Measurements from ENCODE around the gene B3GALT5. TPM values are rescaled to one million over a fixed set of nuclear protein-coding genes. Genes with fewer than 3 reads are reported as not detected.
"Not testable (repeated sequence)": the region's sequence is repeated elsewhere in the genome, so short reads cannot be mapped to it uniquely, and the experiment has no call there.

Gene B3GALT5
- total RNA-seq, 6 experiments from 2014 or later = 0.06 to 0.26 (median 0.09) TPM

DNA sequence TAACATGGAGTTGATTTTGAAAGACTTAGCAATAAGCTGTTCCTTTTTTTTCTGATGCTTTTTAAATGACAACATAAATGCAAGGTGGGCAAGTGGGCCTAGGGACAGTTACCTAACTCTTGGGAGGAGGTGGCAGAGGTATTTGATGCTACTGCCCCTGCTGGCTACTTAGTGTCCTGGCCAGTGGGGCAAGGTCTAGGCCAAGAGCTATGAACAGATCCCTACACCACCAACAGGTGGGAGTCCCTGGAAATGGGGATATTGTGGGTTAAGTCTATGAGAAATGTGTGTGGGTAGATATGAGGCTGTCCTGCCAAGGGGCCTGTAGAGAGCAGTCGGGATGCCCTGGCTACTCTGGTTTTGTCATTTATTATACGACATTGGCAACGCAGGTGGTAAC, 31.3 kb upstream of the B3GALT5 start:
- intact Hi-C loops (cut with DNase I) = no loop called here
- Histone ChIP-seq H3K4me3 (no peak overlapping the region), H3K36me3 (no peaks in the 10 kb centered on the region), H3K4me1 (no peaks in the 10 kb centered on the region), H3K9me3 (no peaks in the 10 kb centered on the region), H3K27ac (no peak overlapping the region), H3K27me3 (peaks cover 0 to 7% of the 10 kb centered on the region in 2 donors)
- TF ChIP-seq CTCF (IDR thresholded peaks at IDR 0.05) = no peak
- TF ChIP-seq POLR2A (IDR thresholded peaks at IDR 0.05) = no peak
- 75% methylated on average over 3 of the region's 3 CpGs for WGBS (ENCODE audit: insufficient coverage, low coverage, low lambda C conversion rate, missing lambda C conversion rate)
- no peak for DNase-seq
- no peak for ATAC-seq

- no peak for DNase-seq
- Histone ChIP-seq H3K4me1 (no peaks in the 10 kb centered on the region), H3K4me3 (no peak overlapping the region), H3K9me3 (no peaks in the 10 kb centered on the region), H3K36me3 (no peaks in the 10 kb centered on the region), H3K27ac (no peak overlapping the region), H3K27me3 (peaks cover 0 to 7% of the 10 kb centered on the region in 2 donors)
- WGBS (ENCODE audit: insufficient coverage, low coverage, low lambda C conversion rate, missing lambda C conversion rate) = 73% methylated on average over 4 of the region's 4 CpGs
- TF ChIP-seq POLR2A (IDR thresholded peaks at IDR 0.05) = no peak
- no peak for TF ChIP-seq CTCF (IDR thresholded peaks at IDR 0.05)
- intact Hi-C loops (cut with DNase I) = no loop called here
- ATAC-seq = no peak
Measured at GRCh38 chr21:39582749-39583148, 30.0 kb upstream of the B3GALT5 start.

- ATAC-seq; DNase-seq; H3K36me3 ChIP-seq; intact Hi-C loops (cut with DNase I); H3K9me3 ChIP-seq; H3K27ac ChIP-seq; H3K4me1 ChIP-seq; H3K4me3 ChIP-seq; H3K27me3 ChIP-seq: not testable (repeated sequence)
- WGBS (ENCODE audit: insufficient coverage, low coverage, low lambda C conversion rate, missing lambda C conversion rate) = 68% methylated on average over 2 of the region's 2 CpGs
Measured at GRCh38 chr21:39583586-39583985, 29.2 kb upstream of the B3GALT5 start.

DNA sequence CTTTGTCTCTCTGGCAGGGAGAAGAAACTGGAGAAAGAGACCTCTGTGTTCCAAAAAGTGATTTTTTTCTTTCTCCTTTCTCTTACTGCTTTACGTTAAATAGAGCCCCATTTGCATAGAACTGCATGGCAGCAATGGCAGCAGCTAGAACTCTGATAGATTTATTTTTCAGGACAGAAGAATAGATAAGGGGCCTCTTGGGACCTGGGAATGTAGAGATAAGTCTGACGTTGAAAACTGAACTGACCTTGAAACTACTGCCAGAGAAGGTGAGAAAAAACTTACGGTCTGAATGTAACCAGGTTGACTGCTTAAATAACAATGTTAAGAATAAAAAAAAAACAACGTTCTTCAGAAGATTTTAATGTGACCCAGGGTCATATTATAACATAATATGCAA, 25.4 kb upstream of the B3GALT5 start:
- Histone ChIP-seq H3K36me3 (no peaks in the 10 kb centered on the region), H3K27me3 (peaks cover 0 to 7% of the 10 kb centered on the region in 2 donors), H3K9me3 (no peaks in the 10 kb centered on the region), H3K27ac (no peak overlapping the region), H3K4me3 (no peak overlapping the region), H3K4me1 (no peaks in the 10 kb centered on the region)
- DNase-seq = no peak
- intact Hi-C loops (cut with DNase I) = no loop called here
- ATAC-seq = no peak
- no peak for TF ChIP-seq POLR2A (IDR thresholded peaks at IDR 0.05)
- no peak for TF ChIP-seq CTCF (IDR thresholded peaks at IDR 0.05)
- WGBS (ENCODE audit: insufficient coverage, low coverage, low lambda C conversion rate, missing lambda C conversion rate) = 47% methylated on average over 4 of the region's 4 CpGs

DNA sequence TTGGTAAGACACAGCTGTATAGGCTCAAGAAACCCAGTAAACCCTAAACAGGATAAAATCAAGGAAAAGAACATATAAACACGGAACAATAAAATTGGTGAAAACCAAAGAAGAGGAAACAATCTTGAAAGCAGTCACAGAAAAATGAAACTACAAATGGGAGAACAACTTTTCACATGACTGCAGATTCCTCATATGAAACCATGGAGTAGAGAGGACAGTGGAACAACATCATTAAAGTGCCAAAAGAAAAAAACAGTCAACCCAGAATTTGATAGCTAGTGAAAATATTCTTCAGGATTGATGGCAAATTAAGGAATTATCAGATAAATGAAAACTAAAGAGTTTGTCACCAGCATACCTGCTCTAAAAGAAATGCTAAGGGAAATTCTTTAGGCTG, 23.9 kb upstream of the B3GALT5 start:
- TF ChIP-seq POLR2A (IDR thresholded peaks at IDR 0.05) (no peak), CTCF (IDR thresholded peaks at IDR 0.05) (no peak)
- H3K27me3 ChIP-seq = peaks cover 0 to 7% of the 10 kb centered on the region in 2 donors
- DNase-seq = no peak
- intact Hi-C loops (cut with DNase I) = no loop called here
- 14% methylated on average over 1 of the region's 1 CpG for WGBS (ENCODE audit: insufficient coverage, low coverage, low lambda C conversion rate, missing lambda C conversion rate)
- no peak overlapping the region for H3K27ac ChIP-seq
- H3K36me3 ChIP-seq = no peaks in the 10 kb centered on the region
- H3K4me3 ChIP-seq = no peak overlapping the region
- no peak for ATAC-seq
- H3K9me3 ChIP-seq = no peaks in the 10 kb centered on the region
- no peaks in the 10 kb centered on the region for H3K4me1 ChIP-seq
